Rectal smooth muscle tissue (tissue), 1 donor: ENCODE results near the gene MCTP1.

Source experiments
- H3K27ac ChIP-seq: one replicate; pipeline ENCODE4 v1.7.0; 2013; ENCODE audit warnings: low read depth, low read length, inconsistent platforms
- H3K27me3 ChIP-seq: one replicate; pipeline ENCODE4 v1.7.0; 2013; ENCODE audit warnings: low read length; ENCODE audit not compliant: control insufficient read depth, insufficient read depth
- H3K36me3 ChIP-seq: one replicate; pipeline ENCODE4 v1.7.0; 2013; ENCODE audit warnings: low read length; ENCODE audit not compliant: control insufficient read depth, insufficient read depth
- H3K4me1 ChIP-seq: one replicate; pipeline ENCODE4 v1.7.0; 2013; ENCODE audit warnings: low read length; ENCODE audit not compliant: control insufficient read depth, insufficient read depth
- H3K4me3 ChIP-seq: one replicate; pipeline ENCODE4 v1.7.0; 2013; ENCODE audit warnings: low read length
- H3K9ac ChIP-seq: one replicate; pipeline ENCODE4 v1.7.0; 2013; ENCODE audit warnings: low read length

The MCTP1 gene

DNA sequence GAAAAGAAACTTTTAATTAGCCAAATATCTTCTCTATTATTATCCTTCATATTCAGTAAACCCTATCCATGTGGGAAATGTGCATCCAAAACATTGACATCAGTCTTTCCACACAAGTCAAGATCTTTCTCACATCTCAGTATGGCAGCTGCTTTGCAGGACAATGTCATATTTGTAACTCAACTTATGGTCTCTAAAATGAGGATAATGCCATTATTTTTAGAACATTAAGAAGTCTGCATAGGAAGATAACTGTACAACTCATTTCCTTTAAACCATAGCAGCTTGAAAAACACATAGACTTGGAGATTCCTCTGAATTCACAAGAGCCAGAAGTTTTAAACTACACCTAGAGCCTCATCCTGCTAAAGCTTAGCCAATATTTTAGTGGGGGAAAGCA is 43.7 kb downstream of the MCTP1 start:
- Histone ChIP-seq H3K4me3 (no peak overlapping the region), H3K4me1 (no peaks in the 10 kb centered on the region), H3K27me3 (no peaks in the 10 kb centered on the region), H3K27ac (no peak overlapping the region), H3K9ac (no peak overlapping the region), H3K36me3 (no peaks in the 10 kb centered on the region)

DNA sequence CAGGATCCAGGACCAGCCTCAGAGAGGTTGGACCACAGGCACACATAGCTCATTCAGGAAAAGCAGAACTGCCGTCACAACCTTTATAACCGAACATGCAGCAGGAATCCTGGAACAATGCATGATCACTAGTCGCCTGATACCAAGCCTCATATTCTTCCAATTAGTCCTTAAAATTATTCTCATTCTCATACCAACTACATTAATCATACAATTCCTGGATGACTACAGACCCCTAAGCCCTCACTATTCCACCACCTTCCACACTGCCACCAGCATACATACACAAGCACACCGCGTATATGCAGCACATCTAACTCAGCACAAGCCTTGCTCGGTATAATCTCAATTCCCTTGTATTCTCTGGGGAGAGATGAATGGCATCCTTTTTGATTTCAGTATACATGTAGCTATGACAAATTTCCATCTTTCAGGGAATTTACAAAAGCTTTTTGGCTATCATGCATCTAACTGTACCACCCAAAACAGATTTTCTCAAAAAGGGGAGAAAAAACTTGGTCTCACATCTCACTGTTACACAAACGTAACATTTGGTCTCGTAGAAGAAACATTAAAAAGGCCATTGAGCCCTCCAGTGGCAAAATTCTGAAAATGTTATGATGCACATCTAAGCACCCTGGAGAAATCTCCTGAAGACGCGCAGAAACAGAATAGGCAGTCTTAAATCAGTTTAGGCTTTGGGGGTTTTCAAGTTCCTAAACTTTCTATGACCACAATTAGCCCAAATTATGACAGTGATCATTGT is 46.2 kb downstream of the MCTP1 start:
- H3K9ac ChIP-seq = no peak overlapping the region
- H3K4me1 ChIP-seq = no peaks in the 10 kb centered on the region
- H3K27ac ChIP-seq = no peak overlapping the region
- H3K36me3 ChIP-seq = no peaks in the 10 kb centered on the region
- H3K27me3 ChIP-seq = no peaks in the 10 kb centered on the region
- no peak overlapping the region for H3K4me3 ChIP-seq

DNA sequence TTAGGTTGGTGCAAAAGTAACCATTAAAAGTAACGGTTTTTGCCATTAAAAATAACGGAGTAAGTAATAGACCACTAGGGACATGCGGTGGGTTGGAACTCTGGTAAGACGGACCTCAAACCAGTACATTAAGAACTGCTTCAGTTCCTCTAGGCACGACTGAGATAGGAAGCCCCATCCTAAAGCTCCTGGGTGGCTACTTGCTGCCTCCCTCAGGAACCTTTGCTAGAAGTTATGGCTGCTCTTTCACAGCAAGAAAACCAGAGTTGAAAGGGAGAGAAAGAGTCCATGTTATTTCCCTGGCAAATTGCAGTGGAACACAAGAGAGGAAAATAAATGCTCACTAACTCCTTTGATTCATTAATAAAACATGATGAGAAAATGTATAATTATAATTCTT is 47.6 kb downstream of the MCTP1 start:
- H3K9ac ChIP-seq = no peak overlapping the region

GRCh38 chr5:95235439-95235982 is 49.4 kb downstream of the MCTP1 start:
- H3K36me3 ChIP-seq = no peaks in the 10 kb centered on the region

More for the DNA sequence above, 47.6 kb downstream of the MCTP1 start:
- no peak overlapping the region for H3K27ac ChIP-seq
- H3K4me1 ChIP-seq = no peaks in the 10 kb centered on the region
- no peak overlapping the region for H3K4me3 ChIP-seq
- no peaks in the 10 kb centered on the region for H3K27me3 ChIP-seq
- no peaks in the 10 kb centered on the region for H3K36me3 ChIP-seq

GRCh38 chr5:95229646-95230045 is 55.2 kb downstream of the MCTP1 start:
- Histone ChIP-seq H3K4me1 (no peaks in the 10 kb centered on the region), H3K27ac (no peak overlapping the region), H3K27me3 (no peaks in the 10 kb centered on the region), H3K9ac (no peak overlapping the region), H3K4me3 (no peak overlapping the region), H3K36me3 (no peaks in the 10 kb centered on the region)

More at GRCh38 chr5:95235439-95235982, 49.4 kb downstream of the MCTP1 start:
- H3K9ac ChIP-seq = no peak overlapping the region
- H3K4me1 ChIP-seq = no peaks in the 10 kb centered on the region
- no peak overlapping the region for H3K4me3 ChIP-seq
- no peak overlapping the region for H3K27ac ChIP-seq
- H3K27me3 ChIP-seq = no peaks in the 10 kb centered on the region

DNA sequence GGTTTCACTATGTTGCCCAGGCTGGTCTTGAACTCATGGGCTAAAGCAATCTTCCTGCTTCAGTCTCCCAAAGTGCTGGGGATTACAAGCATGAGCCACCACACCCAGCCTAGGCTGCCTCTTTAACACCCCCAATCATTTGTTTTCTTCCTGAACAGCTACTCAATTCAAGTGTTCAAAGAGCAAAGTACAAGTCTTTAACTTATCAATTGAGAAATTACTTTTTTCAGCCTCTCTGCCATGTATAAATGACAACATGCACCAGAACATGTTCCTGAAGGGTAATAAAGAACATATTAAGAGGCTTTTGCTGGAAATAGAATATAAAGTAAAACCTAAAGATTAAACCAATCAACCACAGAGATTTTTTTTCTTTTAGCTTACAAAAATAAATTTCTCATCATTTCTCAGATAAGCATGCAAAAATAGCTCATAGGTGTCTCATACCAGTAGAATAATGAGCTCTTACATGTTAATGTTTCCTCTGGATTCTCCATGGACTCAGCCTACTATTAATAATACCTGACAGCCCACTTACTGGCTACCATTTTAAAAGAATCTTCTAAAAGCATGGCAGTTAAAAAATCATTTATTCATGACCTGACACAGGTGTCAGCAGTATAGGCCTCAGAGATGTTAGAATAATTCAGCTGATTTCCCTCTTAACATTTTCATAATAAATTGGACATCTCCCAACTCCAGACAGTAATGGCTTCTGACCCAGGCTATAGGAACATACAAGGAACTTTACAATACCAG is 60.0 kb downstream of the MCTP1 start:
- H3K9ac ChIP-seq = no peak overlapping the region

DNA sequence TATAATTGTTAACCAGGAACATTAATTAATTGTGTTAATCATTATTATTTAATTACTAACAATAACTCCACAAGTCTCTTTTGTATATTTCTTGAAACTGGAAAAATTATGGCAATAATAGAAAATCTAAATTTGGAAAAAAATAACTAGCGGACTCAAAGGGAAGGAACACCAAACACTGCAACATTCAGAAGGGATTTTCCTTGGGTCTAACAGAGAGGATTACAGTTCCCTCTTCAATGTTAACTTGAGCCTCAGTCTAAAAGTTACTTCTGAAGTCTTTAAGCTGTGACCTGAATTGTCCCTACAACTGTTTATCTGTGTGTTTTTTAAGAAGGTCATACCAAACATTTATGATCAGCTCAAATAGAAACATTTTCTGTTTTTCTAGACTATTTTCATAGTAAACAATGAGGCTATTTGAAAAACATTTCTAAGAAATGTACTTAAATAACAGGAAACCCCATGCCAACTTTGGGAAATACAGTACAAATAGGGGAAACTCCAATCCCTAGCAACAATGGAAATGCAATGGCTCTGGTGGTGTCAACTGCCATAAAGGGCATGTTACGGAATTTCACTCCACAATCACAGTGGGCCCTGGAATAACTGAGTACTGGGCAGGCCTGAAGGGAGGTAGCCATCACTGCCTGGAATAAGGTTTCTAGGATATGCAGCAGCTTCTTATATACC is 61.2 kb downstream of the MCTP1 start:
- Histone ChIP-seq H3K4me3 (no peak overlapping the region), H3K27ac (no peak overlapping the region), H3K4me1 (no peaks in the 10 kb centered on the region), H3K27me3 (no peaks in the 10 kb centered on the region), H3K9ac (no peak overlapping the region), H3K36me3 (no peaks in the 10 kb centered on the region)

More for the DNA sequence above, 60.0 kb downstream of the MCTP1 start:
- Histone ChIP-seq H3K27ac (no peak overlapping the region), H3K36me3 (no peaks in the 10 kb centered on the region), H3K27me3 (no peaks in the 10 kb centered on the region), H3K4me1 (no peaks in the 10 kb centered on the region), H3K4me3 (no peak overlapping the region)

GRCh38 chr5:95222836-95223235 is 62.1 kb downstream of the MCTP1 start:
- H3K4me3 ChIP-seq = no peak overlapping the region
- no peak overlapping the region for H3K27ac ChIP-seq
- no peaks in the 10 kb centered on the region for H3K27me3 ChIP-seq
- no peak overlapping the region for H3K9ac ChIP-seq
- no peaks in the 10 kb centered on the region for H3K4me1 ChIP-seq
- no peaks in the 10 kb centered on the region for H3K36me3 ChIP-seq

- Histone ChIP-seq H3K4me3 (no peak overlapping the region), H3K27ac (no peak overlapping the region), H3K36me3 (no peaks in the 10 kb centered on the region), H3K27me3 (no peaks in the 10 kb centered on the region), H3K4me1 (no peaks in the 10 kb centered on the region), H3K9ac (no peak overlapping the region)
Observed at GRCh38 chr5:95221234-95221633, 63.7 kb downstream of the MCTP1 start.

- no peaks in the 10 kb centered on the region for H3K36me3 ChIP-seq
- H3K4me3 ChIP-seq = no peak overlapping the region
- no peak overlapping the region for H3K27ac ChIP-seq
- H3K27me3 ChIP-seq = no peaks in the 10 kb centered on the region
- H3K4me1 ChIP-seq = no peaks in the 10 kb centered on the region
- no peak overlapping the region for H3K9ac ChIP-seq
Observed at GRCh38 chr5:95220381-95220780, 64.5 kb downstream of the MCTP1 start.

DNA sequence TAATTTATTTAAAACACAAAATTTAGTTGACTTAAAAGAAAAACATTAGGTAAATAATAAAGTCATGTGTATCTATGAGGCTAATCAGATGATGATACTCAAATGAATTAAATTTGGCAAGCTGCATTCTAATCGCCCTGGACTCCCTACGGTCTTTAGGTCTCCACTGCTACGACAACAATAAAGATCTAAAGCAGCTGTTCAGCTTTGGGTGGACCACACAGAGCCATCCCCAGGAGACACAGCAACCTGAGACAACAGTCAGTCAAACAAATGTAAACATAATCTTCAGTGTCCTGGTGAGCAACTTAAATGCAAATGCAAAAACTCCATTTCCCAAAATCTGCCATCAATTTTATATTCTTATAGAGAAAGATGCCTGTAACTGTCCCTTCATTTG is 65.5 kb downstream of the MCTP1 start:
- H3K4me3 ChIP-seq = no peak overlapping the region
- no peaks in the 10 kb centered on the region for H3K4me1 ChIP-seq
- H3K27ac ChIP-seq = no peak overlapping the region
- H3K9ac ChIP-seq = no peak overlapping the region
- H3K36me3 ChIP-seq = no peaks in the 10 kb centered on the region
- H3K27me3 ChIP-seq = no peaks in the 10 kb centered on the region

- no peak overlapping the region for H3K9ac ChIP-seq
- no peak overlapping the region for H3K27ac ChIP-seq
- H3K36me3 ChIP-seq = no peaks in the 10 kb centered on the region
- H3K27me3 ChIP-seq = no peaks in the 10 kb centered on the region
- no peak overlapping the region for H3K4me3 ChIP-seq
- no peaks in the 10 kb centered on the region for H3K4me1 ChIP-seq
Observed at GRCh38 chr5:95217881-95218280, 67.0 kb downstream of the MCTP1 start.
